GM21717 (cell line): ENCODE data around the gene RBP4.

Source experiments
- ATAC-seq: cut with Tn5 transposase; IDR thresholded peaks from one replicate; pipeline ENCODE4 v1.9.1; 2021; ENCODE audit warnings: mild to moderate bottlenecking, moderate library complexity; ENCODE audit not compliant: unreplicated experiment

Gene RBP4

GRCh38 chr10:93601146-93601773, at the start of gene RBP4:
RBP4 (minus strand) TSS chr10:93601235; CDS start chr10:93601028, 207 bp downstream.
- ATAC-seq, result no peak

- ATAC-seq, result no peak
Measured at GRCh38 chr10:93639791-93640190, 38.8 kb upstream of the RBP4 start.

GRCh38 chr10:93630625-93631557, 29.9 kb upstream of the RBP4 start:
- ATAC-seq, result no peak

- ATAC-seq, result no peak
Measured at GRCh38 chr10:93629647-93630305, 28.7 kb upstream of the RBP4 start.

GRCh38 chr10:93628858-93629257, 27.8 kb upstream of the RBP4 start:
- no peak for ATAC-seq

- no peak for ATAC-seq
Measured at GRCh38 chr10:93622942-93623341, 21.9 kb upstream of the RBP4 start.

- ATAC-seq, result no peak
Measured at GRCh38 chr10:93620925-93621324, 19.9 kb upstream of the RBP4 start.

GRCh38 chr10:93615576-93616235, 14.7 kb upstream of the RBP4 start:
- ATAC-seq, result no peak

- no peak for ATAC-seq
Measured at GRCh38 chr10:93614101-93614825, 13.2 kb upstream of the RBP4 start.

- ATAC-seq, result no peak
Measured at GRCh38 chr10:93613126-93613525, 12.1 kb upstream of the RBP4 start.

GRCh38 chr10:93612311-93612710, 11.3 kb upstream of the RBP4 start, which contains the start of gene PDE6C:
PDE6C (plus strand) TSS chr10:93612537; CDS start chr10:93612726, 189 bp downstream.
- no peak for ATAC-seq

GRCh38 chr10:93608421-93608820, 7.4 kb upstream of the RBP4 start:
- no peak for ATAC-seq

- no peak for ATAC-seq
Measured at GRCh38 chr10:93604146-93604545, 3.1 kb upstream of the RBP4 start.

- ATAC-seq, result no peak
Measured at GRCh38 chr10:93603023-93603422, 2.0 kb upstream of the RBP4 start.

GRCh38 chr10:93601774-93602162, 733 bp upstream of the RBP4 start:
- ATAC-seq, result no peak

GRCh38 chr10:93600446-93601145, 439 bp downstream of the RBP4 start:
- no peak for ATAC-seq

- ATAC-seq, result no peak
Measured at GRCh38 chr10:93599778-93600177, 1.3 kb downstream of the RBP4 start.

GRCh38 chr10:93599335-93599734, 1.7 kb downstream of the RBP4 start:
- no peak for ATAC-seq

- ATAC-seq, result no peak
Measured at GRCh38 chr10:93598157-93598556, 2.9 kb downstream of the RBP4 start.
